NT2/D1 (cell line): ENCODE results near the gene CA12.

Experiments
- SUZ12 ChIP-seq: IDR thresholded peaks from 2 replicates; pipeline ENCODE4 v1.6.1; 2011; ENCODE audit not compliant: insufficient read length, insufficient read depth; ENCODE audit errors: extremely low read depth
- YY1 ChIP-seq: IDR thresholded peaks from 2 replicates; pipeline ENCODE4 v1.6.1; 2011; ENCODE audit not compliant: insufficient read length, insufficient read depth
- ZNF274 ChIP-seq: IDR thresholded peaks from 2 replicates; pipeline ENCODE4 v1.6.1; 2011; ENCODE audit warnings: mild to moderate bottlenecking, low read depth, low read length

GRCh38 chr15:63381301-63382204, at the start of gene CA12:
- TF ChIP-seq YY1 (no peak), ZNF274 (no peak), SUZ12 (no peak)
